Measurements from ENCODE around the gene ZNF174. TPM values are rescaled to one million over a fixed set of nuclear protein-coding genes. Genes with fewer than 3 reads are reported as not detected.

Gene ZNF174
- total RNA-seq = 10 to 100 TPM in 1 of 3 donors, 1 to 10 TPM in 2; 7.5 to 14.5 (median 8.0) TPM
- long read RNA-seq, donor 1, transcript ZNF174-201 (3 exons, 2,260 nt) = major isoform, 14 of 22 reads
- long read RNA-seq, donor 1, partial matches to known transcripts = 2 of 22 reads
- long read RNA-seq, donor 1, other reads (novel, unspliced or antisense) = 3 of 22 reads
- long read RNA-seq, donor 2, partial matches to known transcripts = 0 of 2 reads
- long read RNA-seq, donor 2, other reads (novel, unspliced or antisense) = 0 of 2 reads

DNA sequence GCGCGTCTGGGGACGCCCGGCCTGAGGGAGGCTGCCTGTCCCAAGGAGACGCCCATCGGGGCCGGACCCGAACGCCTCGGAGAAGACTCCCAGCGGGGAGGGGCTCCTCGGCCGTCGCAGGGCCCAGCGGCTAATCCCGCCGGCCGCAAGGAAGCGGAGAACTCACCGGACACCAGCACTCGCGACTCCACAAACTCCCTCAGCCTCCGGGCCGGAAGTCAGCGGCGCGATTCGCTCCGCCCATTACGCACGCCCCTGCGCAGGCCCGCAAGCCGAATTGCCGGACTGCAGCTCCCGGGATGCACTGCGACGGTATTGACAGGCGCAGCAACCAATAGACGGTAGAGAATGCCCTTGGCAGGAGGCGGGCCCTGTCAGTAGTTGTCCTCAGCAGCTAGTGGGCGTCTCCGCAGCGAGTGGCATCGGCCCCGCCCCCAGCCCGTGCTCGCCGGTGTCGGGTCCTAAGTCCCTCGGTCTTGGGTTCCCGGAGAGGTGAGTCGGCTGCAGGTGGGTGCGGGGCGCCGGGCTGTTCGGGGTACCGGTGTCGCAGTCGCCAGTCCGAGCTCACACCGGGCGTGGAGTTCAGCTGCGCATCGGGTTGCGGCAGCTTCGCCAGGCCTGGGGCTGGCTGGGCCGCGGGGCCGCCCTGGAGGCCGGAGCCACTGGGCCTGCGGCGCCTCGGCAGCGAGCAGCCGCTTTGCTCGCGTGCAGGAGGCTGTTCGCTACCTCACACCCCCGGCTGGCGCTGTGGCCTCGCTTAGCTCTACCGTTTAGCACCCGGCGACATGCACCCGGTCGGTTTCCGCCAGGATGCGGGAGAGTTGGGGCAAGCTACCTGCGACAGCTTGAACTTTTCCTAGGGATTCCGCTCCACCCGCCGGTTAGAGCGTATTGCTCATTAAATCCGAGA lies at the start of gene ZNF174, which contains the start of gene ZSCAN32:
TSS of gene ZNF174 (plus strand) at position 437 of the 910 bp plus-strand sequence. CDS start 790 bp downstream, outside the sequence.
TSS of gene ZSCAN32 (minus strand) at position 226 of the 910 bp plus-strand sequence. CDS start 3,447 bp downstream, outside the sequence.
- H3K9me3 ChIP-seq = peaks cover 33% of the 10 kb centered on the region
- DNase-seq (peak; percentile 98 to 99 (median 99)), ATAC-seq (peak; percentile 99)
- no peaks in the 10 kb centered on the region for H3K36me3 ChIP-seq (ENCODE audit: low read depth)
- H3K4me3 ChIP-seq = peak within 1 kb of the TSS; percentile 85
- intact Hi-C loops (cut with DNase I, micrococcal nuclease) = no loop called here
- peak; percentile 7 for TF ChIP-seq CTCF (IDR thresholded peaks at IDR 0.05)
- peaks cover 16% of the 10 kb centered on the region for H3K4me1 ChIP-seq (ENCODE audit: low read depth)

GRCh38 chr16:3355589-3355988 lies 45.4 kb upstream of the ZNF174 start, which contains the start of gene OR2C1:
OR2C1 (plus strand) TSS chr16:3355889; CDS start chr16:3355941, 52 bp downstream.
- no peaks in the 10 kb centered on the region for H3K4me1 ChIP-seq (ENCODE audit: low read depth)
- no peaks in the 10 kb centered on the region for H3K9me3 ChIP-seq
- TF ChIP-seq CTCF (IDR thresholded peaks at IDR 0.05) = no peak
- DNase-seq (no peak), ATAC-seq (no peak)
- H3K36me3 ChIP-seq (ENCODE audit: low read depth) = no peaks in the 10 kb centered on the region
- no peak within 1 kb of the TSS for H3K4me3 ChIP-seq
- intact Hi-C loops (cut with DNase I, micrococcal nuclease) = no loop called here

DNA sequence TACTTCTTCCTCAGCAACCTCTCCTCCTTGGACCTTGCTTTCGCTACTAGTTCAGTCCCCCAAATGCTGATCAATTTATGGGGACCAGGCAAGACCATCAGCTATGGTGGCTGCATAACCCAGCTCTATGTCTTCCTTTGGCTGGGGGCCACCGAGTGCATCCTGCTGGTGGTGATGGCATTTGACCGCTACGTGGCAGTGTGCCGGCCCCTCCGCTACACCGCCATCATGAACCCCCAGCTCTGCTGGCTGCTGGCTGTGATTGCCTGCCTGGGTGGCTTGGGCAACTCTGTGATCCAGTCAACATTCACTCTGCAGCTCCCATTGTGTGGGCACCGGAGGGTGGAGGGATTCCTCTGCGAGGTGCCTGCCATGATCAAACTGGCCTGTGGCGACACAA lies 44.9 kb upstream of the ZNF174 start:
- no peaks in the 10 kb centered on the region for H3K36me3 ChIP-seq (ENCODE audit: low read depth)
- H3K4me3 ChIP-seq = no peak overlapping the region
- H3K4me1 ChIP-seq (ENCODE audit: low read depth) = no peaks in the 10 kb centered on the region
- DNase-seq (no peak), ATAC-seq (no peak)
- intact Hi-C loops (cut with DNase I, micrococcal nuclease) = no loop called here
- no peak for TF ChIP-seq CTCF (IDR thresholded peaks at IDR 0.05)
- H3K9me3 ChIP-seq = no peaks in the 10 kb centered on the region

GRCh38 chr16:3358871-3359270 lies 42.1 kb upstream of the ZNF174 start:
- intact Hi-C loops (cut with DNase I, micrococcal nuclease) = no loop called here
- peaks cover 3% of the 10 kb centered on the region for H3K9me3 ChIP-seq
- DNase-seq (no peak), ATAC-seq (no peak)
- H3K36me3 ChIP-seq (ENCODE audit: low read depth) = no peaks in the 10 kb centered on the region
- H3K4me1 ChIP-seq (ENCODE audit: low read depth) = no peaks in the 10 kb centered on the region
- no peak overlapping the region for H3K4me3 ChIP-seq
- no peak for TF ChIP-seq CTCF (IDR thresholded peaks at IDR 0.05)

GRCh38 chr16:3362931-3363330 lies 38.1 kb upstream of the ZNF174 start:
- Histone ChIP-seq H3K9me3 (peaks cover 17% of the 10 kb centered on the region), H3K36me3 (ENCODE audit: low read depth) (no peaks in the 10 kb centered on the region), H3K4me3 (no peak overlapping the region), H3K4me1 (ENCODE audit: low read depth) (no peaks in the 10 kb centered on the region)
- intact Hi-C loops (cut with DNase I, micrococcal nuclease) = no loop called here
- ATAC-seq (no peak), DNase-seq (no peak)
- TF ChIP-seq CTCF (IDR thresholded peaks at IDR 0.05) = no peak
